Measurements from ENCODE around the gene PARP11.

GRCh38 chr12:3901116-3901515 lies 27.9 kb upstream of the PARP11 start:
- TF ChIP-seq EZH2 (IDR thresholded peaks at IDR 0.05; ENCODE audit: borderline replicate concordance, low read length) (no peak), CTCF (IDR thresholded peaks at IDR 0.05; ENCODE audit: low read length) (no peak)
